Stimulated activated naive CD8-positive, alpha-beta T cell treated with anti-CD3 and anti-CD28 coated beads, Interleukin-15, amount 100 ng/mL, for 72 hours (primary cell): ENCODE data around the gene SNRPA.

Experiments
- ATAC-seq: fragments of 150-1000 bp; cut with Tn5 transposase; 2 replicates; pipeline ENCODE4 v1.10.0; 2021; ENCODE audit warnings: mild to moderate bottlenecking, moderate library complexity
- DNase-seq, 2 donors: peaks; one replicate each; pipeline ENCODE4 v3.0.0; 2021 to 2022
- H3K27ac Mint-ChIP-seq, 2 donors: one replicate each; pipeline ENCODE4 v1.8.0; 2022; ENCODE audit warnings: mild to moderate bottlenecking in 2 of 2, mixed read lengths in 2 of 2, moderate library complexity in 2 of 2
- H3K27me3 Mint-ChIP-seq: one replicate; pipeline ENCODE4 v1.8.0; 2022; ENCODE audit warnings: mixed read lengths
- H3K4me1 Mint-ChIP-seq: one replicate; pipeline ENCODE4 v1.8.0; 2022; ENCODE audit warnings: mild to moderate bottlenecking, mixed read lengths
- H3K4me3 Mint-ChIP-seq, 2 donors: one replicate each; pipeline ENCODE4 v1.8.0; 2022; ENCODE audit warnings: mild to moderate bottlenecking in 2 of 2, mixed read lengths in 2 of 2, moderate library complexity in 1 of 2
- H3K9me3 Mint-ChIP-seq, 2 donors: one replicate each; pipeline ENCODE4 v1.8.0; 2022; ENCODE audit warnings: mixed read lengths in 2 of 2

The SNRPA gene

GRCh38 chr19:40750874-40751537 is at the start of gene SNRPA:
Gene SNRPA (plus strand): TSS chr19:40751203. CDS start chr19:40751409, 206 bp downstream.
- H3K9me3 Mint-ChIP-seq, result no peaks in the 10 kb centered on the region

GRCh38 chr19:40701758-40702157 is 49.2 kb upstream of the SNRPA start:
- ATAC-seq (no peak), DNase-seq (no peak)
- Mint-ChIP-seq H3K4me3 (no peak overlapping the region), H3K27ac (no peak overlapping the region), H3K4me1 (no peaks in the 10 kb centered on the region), H3K9me3 (no peaks in the 10 kb centered on the region), H3K27me3 (no peaks in the 10 kb centered on the region)

More at GRCh38 chr19:40750874-40751537, at the start of gene SNRPA:
- Mint-ChIP-seq H3K4me3 (peak within 1 kb of the TSS; percentile 96 to 98), H3K4me1 (peaks cover 55% of the 10 kb centered on the region), H3K27ac (peak within 1 kb of the TSS; percentile 98 to 99), H3K27me3 (no peaks in the 10 kb centered on the region)
- DNase-seq, result peak; percentile 97
- ATAC-seq, result peak; percentile 83

GRCh38 chr19:40702337-40703012 is 48.5 kb upstream of the SNRPA start:
- no peak overlapping the region for H3K4me3 Mint-ChIP-seq
- no peaks in the 10 kb centered on the region for H3K27me3 Mint-ChIP-seq
- H3K4me1 Mint-ChIP-seq, result no peaks in the 10 kb centered on the region
- no peak overlapping the region for H3K27ac Mint-ChIP-seq
- no peaks in the 10 kb centered on the region for H3K9me3 Mint-ChIP-seq
- no peak for DNase-seq
- no peak for ATAC-seq

DNA sequence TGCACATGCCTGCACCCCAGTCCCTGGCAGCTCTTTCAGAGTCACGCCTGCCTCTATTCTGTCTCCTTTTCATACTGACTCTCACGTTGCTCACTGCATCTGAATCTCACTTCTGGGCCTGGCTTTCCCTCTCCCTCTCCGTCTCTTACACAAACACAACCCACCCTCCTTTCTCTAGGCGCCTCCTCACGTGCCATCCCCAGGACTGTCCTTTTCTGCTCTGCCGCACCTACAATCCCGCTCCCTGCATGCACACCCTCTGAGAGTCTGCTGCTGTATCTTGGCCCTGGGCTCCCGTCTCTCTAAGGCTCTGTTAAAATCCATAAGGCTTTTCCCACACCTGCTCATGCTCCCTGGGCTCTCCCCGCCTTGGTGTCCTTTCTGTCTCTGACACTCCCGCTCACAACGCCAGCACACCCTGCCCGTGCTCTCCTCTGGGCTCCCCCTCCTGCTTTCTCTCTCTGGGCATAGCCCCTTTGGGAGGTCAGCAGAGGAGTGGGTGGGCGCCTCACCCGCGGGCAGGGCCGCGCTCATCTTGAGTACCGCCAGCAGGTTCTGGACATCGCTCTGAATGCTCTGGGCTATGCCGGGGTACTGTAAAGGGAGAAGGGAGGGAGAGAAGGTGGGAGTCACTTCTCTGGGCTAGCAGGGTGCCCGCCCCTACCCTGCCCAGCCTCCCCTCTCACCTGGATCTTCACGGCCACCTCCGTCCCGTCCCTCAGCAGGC is 47.8 kb upstream of the SNRPA start:
- DNase-seq, result no peak
- no peaks in the 10 kb centered on the region for H3K9me3 Mint-ChIP-seq
- no peaks in the 10 kb centered on the region for H3K27me3 Mint-ChIP-seq
- H3K27ac Mint-ChIP-seq, result peak overlapping the region in 1 of 2 donors; percentile 14
- H3K4me3 Mint-ChIP-seq, result no peak overlapping the region
- no peaks in the 10 kb centered on the region for H3K4me1 Mint-ChIP-seq
- no peak for ATAC-seq

- H3K4me1 Mint-ChIP-seq, result no peaks in the 10 kb centered on the region
- ATAC-seq (no peak), DNase-seq (no peak)
- H3K27me3 Mint-ChIP-seq, result no peaks in the 10 kb centered on the region
- no peak overlapping the region for H3K4me3 Mint-ChIP-seq
- H3K9me3 Mint-ChIP-seq, result no peaks in the 10 kb centered on the region
- no peak overlapping the region for H3K27ac Mint-ChIP-seq
Observed at GRCh38 chr19:40704491-40705361, 46.3 kb upstream of the SNRPA start.

- no peak for DNase-seq
- H3K27me3 Mint-ChIP-seq, result no peaks in the 10 kb centered on the region
- H3K4me1 Mint-ChIP-seq, result no peaks in the 10 kb centered on the region
- ATAC-seq, result no peak
- no peak overlapping the region for H3K27ac Mint-ChIP-seq
- no peaks in the 10 kb centered on the region for H3K9me3 Mint-ChIP-seq
- H3K4me3 Mint-ChIP-seq, result no peak overlapping the region
Observed at GRCh38 chr19:40705362-40705651, 45.7 kb upstream of the SNRPA start.

DNA sequence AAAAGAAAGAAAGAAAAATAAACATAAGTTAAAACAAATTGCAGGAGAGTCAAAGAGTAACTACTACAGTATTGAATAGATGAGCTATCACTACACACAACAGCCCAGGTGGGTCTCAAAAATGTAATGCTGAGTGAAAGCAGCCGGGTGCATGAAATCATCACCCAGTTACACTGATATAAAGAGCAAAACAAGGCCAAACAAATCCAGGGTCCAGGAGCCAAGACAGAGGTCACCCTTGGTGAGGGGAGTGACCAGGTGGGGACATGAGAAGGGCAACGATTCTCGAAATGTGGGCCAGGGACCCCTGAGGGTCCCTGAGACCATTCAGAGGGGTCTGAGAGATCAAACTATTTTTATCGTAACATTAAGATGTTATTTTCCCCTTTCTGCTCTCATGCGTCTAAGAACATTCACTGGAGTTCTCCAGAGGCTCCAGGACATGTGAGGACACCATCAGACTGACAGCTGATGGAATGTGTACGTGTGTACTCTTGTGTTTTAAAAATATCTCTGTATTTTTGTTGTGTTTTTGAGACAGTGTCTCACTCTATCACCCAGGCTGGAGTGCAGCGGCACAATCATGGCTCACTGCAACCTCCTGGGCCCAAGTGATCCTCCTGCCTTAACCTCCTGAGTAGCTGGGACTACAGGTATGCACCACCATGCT is 44.9 kb upstream of the SNRPA start:
- Mint-ChIP-seq H3K9me3 (no peaks in the 10 kb centered on the region), H3K27me3 (no peaks in the 10 kb centered on the region), H3K27ac (no peak overlapping the region), H3K4me1 (no peaks in the 10 kb centered on the region), H3K4me3 (no peak overlapping the region)
- ATAC-seq, result no peak
- DNase-seq, result no peak

GRCh38 chr19:40707615-40708014 is 43.4 kb upstream of the SNRPA start:
- no peak for DNase-seq
- ATAC-seq, result no peak
- H3K4me3 Mint-ChIP-seq, result no peak overlapping the region

DNA sequence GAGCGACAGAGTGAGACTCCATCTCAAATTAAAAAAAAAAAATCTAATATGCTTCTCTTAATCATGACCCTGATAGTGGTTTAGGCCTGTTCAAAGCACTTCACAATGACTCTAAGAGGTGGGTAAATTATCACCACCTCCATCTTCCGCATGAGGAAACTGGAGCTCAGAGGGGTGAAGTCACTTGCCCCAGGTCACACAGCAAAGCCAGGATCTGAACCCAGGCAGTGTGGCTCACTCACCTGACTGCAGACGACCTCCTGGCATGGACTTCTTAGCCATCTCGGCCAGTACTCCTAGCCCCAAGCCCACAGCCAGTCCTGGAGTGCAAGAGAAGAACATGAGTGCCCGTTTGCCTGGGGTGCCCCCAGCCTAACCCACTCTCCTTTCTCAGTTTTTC is 41.2 kb upstream of the SNRPA start:
- H3K27ac Mint-ChIP-seq, result peak overlapping the region in 1 of 2 donors; percentile 85

More at GRCh38 chr19:40707615-40708014, 43.4 kb upstream of the SNRPA start:
- Mint-ChIP-seq H3K9me3 (no peaks in the 10 kb centered on the region), H3K27me3 (no peaks in the 10 kb centered on the region), H3K27ac (no peak overlapping the region), H3K4me1 (no peaks in the 10 kb centered on the region)

GRCh38 chr19:40713939-40714338 is 37.1 kb upstream of the SNRPA start:
- Mint-ChIP-seq H3K9me3 (no peaks in the 10 kb centered on the region), H3K4me3 (peak overlapping the region; percentile 83 to 92), H3K27ac (peak overlapping the region in 1 of 2 donors; percentile 20), H3K4me1 (peaks cover 37% of the 10 kb centered on the region), H3K27me3 (no peaks in the 10 kb centered on the region)
- no peak for ATAC-seq
- no peak for DNase-seq

More for the DNA sequence above, 41.2 kb upstream of the SNRPA start:
- H3K4me3 Mint-ChIP-seq, result no peak overlapping the region
- peaks cover 12% of the 10 kb centered on the region for H3K4me1 Mint-ChIP-seq
- no peaks in the 10 kb centered on the region for H3K27me3 Mint-ChIP-seq
- DNase-seq (no peak), ATAC-seq (no peak)
- no peaks in the 10 kb centered on the region for H3K9me3 Mint-ChIP-seq

DNA sequence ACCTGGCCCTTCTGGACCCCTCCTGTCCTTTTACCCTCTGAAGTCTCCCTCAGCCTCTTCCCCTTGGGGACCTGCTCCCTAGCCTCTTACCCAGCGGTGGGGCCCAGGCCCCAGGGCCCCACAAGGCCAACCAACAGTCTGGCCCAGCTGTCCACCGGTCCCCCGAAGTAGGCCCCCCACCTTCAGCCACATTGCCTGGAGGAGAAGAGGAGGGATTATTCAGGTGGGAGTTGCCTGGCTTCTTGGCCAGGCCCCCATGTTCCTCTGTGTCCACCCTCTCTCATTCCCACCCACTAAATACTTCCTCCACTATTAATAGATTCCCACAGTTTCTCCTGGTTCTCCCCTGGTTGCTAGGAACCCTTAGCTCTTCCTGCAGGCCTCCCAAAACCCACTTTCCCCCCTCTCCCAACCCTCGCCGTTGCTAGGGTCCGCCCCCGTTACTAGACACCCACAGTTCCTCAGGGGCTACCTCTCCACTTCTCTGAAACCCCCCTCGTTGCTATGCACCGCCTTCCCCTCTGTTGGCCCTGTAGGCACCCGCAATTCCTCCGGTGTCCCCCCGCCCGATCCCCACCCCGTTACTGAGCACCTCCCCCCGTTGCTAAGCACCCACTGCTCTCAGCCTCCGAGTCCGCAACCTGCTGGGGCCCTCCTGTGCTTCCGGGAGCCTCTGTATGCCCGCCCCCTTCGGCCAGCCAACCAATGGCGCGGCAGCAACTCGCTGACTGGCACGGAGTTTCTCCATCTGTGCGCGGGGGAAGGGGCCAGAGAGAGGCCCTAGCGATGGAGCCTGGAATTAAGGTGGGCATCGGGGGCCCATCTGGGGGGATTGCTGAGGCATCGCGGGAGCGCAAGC is 36.3 kb upstream of the SNRPA start:
- ATAC-seq (peak; percentile 76), DNase-seq (peak; percentile 91 to 94)
- H3K9me3 Mint-ChIP-seq, result no peaks in the 10 kb centered on the region
- peaks cover 42% of the 10 kb centered on the region for H3K4me1 Mint-ChIP-seq
- H3K4me3 Mint-ChIP-seq, result peak overlapping the region; percentile 83 to 92
- H3K27me3 Mint-ChIP-seq, result no peaks in the 10 kb centered on the region
- peak overlapping the region in 1 of 2 donors; percentile 96 for H3K27ac Mint-ChIP-seq

DNA sequence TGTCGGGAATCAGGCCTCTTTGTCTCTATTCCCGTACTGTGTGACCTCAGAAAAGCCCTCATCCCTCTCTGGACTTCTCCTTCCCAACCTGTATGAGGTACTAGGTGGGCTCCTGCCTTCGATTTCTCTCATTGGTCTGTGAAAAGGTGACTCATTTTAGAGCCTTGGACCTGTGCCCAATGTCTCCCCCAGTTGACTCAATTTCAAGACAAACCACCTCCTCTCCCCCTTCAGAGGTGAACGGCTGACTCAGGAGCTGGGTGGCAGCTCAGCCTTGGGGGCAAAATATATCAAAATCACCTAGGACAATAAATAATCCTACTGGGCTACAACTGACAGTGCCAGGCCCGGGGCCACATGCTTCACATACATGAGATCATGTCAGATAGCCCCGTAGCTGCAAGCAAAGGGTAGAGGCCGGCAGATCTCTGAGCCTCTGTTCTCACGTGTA is 34.9 kb upstream of the SNRPA start:
- Mint-ChIP-seq H3K27ac (peak overlapping the region; percentile 91 to 96), H3K4me1 (peaks cover 56% of the 10 kb centered on the region), H3K9me3 (no peaks in the 10 kb centered on the region), H3K4me3 (peak overlapping the region; percentile 83 to 92), H3K27me3 (no peaks in the 10 kb centered on the region)
- ATAC-seq, result peak; percentile 47
- peak; percentile 77 to 83 for DNase-seq

DNA sequence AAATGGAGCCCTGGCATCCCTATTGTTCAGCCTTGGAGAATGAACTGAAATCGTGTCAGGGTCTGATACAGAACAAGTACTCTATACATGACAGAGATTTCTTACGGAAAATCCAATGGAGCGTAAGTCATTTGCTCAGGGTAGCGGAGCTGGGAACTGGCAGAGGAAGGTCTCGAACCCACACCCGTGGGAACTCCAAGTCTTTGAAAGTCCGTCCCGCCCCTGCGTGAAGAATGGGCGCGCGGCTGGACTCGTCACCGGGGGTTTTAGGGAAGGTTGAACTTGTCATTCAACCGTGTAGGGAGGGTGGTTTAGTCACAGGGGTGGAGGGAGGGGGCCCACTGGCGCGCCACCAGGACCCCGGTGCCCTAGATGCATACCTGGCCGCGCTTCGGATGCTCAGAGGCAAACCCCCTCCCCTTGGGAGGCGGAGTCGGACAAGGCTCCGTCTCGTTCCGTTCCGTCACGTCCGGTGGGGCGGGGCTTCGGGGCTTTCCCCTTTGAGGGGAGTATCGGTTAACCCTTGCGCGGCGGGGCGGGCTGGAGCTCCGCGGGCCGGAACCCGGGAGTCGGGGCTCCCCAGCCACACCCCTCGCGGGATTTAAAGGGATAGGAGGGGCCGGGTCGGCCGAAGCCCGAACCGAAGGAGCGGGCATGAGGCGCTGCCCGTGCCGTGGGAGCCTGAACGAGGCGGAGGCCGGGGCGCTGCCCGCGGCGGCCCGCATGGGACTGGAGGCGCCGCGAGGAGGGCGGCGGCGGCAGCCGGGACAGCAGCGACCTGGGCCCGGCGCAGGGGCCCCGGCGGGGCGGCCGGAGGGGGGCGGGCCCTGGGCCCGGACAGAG is 34.3 kb upstream of the SNRPA start, which contains the start of the genes COQ8B and ITPKC:
COQ8B (minus strand) TSS at position 405 of the 843 bp plus-strand sequence. CDS start 2,254 bp downstream, outside the sequence.
ITPKC (plus strand) TSS at position 631 of the 843 bp plus-strand sequence; CDS start at position 655, 24 bp downstream.
- peak within 1 kb of the TSS; percentile 91 to 96 for H3K27ac Mint-ChIP-seq
- no peaks in the 10 kb centered on the region for H3K27me3 Mint-ChIP-seq
- ATAC-seq (peak; percentile 82), DNase-seq (peak; percentile 99)
- H3K9me3 Mint-ChIP-seq, result no peaks in the 10 kb centered on the region
- H3K4me3 Mint-ChIP-seq, result peak within 1 kb of the TSS; percentile 83 to 96
- peaks cover 61% of the 10 kb centered on the region for H3K4me1 Mint-ChIP-seq
